Keratinocyte (primary cell): Measurements from ENCODE around the gene P2RY10. TPM values are rescaled to one million over a fixed set of nuclear protein-coding genes. Genes with fewer than 3 reads are reported as not detected.

Source experiments
- DNase-seq: peaks from one replicate; pipeline ENCODE4 v3.0.0-alpha.2; 2011; ENCODE audit warnings: low read depth, missing footprints, low spot score
- FAIRE-seq: peaks from 2 replicates; lab custom pipeline; 2011; peaks lifted over from hg19 to GRCh38; lab: Jason Lieb, UNC
- H2AFZ ChIP-seq: 2 replicates; pipeline ENCODE4 v1.6.0; 2012; ENCODE audit warnings: low read length, control low read depth, inconsistent platforms; ENCODE audit not compliant: control insufficient read depth
- H3K27ac ChIP-seq: 2 replicates; pipeline ENCODE4 v1.5.1; 2011; ENCODE audit warnings: low read length; ENCODE audit not compliant: control insufficient read depth, insufficient read depth
- H3K27me3 ChIP-seq: 3 replicates; pipeline ENCODE4 v1.6.0; 2011; ENCODE audit warnings: low read length; ENCODE audit not compliant: control insufficient read depth, insufficient read depth; ENCODE audit errors: extremely low read depth
- H3K36me3 ChIP-seq, 2 experiments: 2 replicates in 1 of 2; 3 replicates in 1 of 2; pipeline ENCODE4 v1.5.1; 2011; ENCODE audit warnings: low read length in 2 of 2, mild to moderate bottlenecking in 1 of 2; ENCODE audit not compliant: control insufficient read depth in 2 of 2, insufficient read depth in 2 of 2; ENCODE audit errors: extremely low read depth in 1 of 2
- H3K4me1 ChIP-seq: 3 replicates; pipeline ENCODE4 v1.5.1; 2011; ENCODE audit warnings: low read length; ENCODE audit not compliant: control insufficient read depth, insufficient read depth; ENCODE audit errors: extremely low read depth
- H3K4me2 ChIP-seq: 3 replicates; pipeline ENCODE4 v1.6.0; 2011; ENCODE audit warnings: low read depth, low read length; ENCODE audit not compliant: control insufficient read depth, insufficient read depth; ENCODE audit errors: extremely low read depth
- H3K4me3 ChIP-seq, 3 experiments: fragments of 200-600 bp in 1 of 3; sonication (generic) in 1 of 3; 2 replicates in 2 of 3; 3 replicates in 1 of 3; pipeline ENCODE4 v1.5.1; 2011 to 2016; ENCODE audit warnings: low read length in 3 of 3, mild to moderate bottlenecking in 3 of 3, control low read depth in 2 of 3, inconsistent platforms in 1 of 3, low read depth in 1 of 3, mixed read lengths in 1 of 3, mixed run types in 1 of 3, moderate library complexity in 1 of 3; ENCODE audit not compliant: control insufficient read depth in 2 of 3, insufficient read depth in 2 of 3; ENCODE audit errors: extremely low read depth in 1 of 3
- H3K79me2 ChIP-seq: 2 replicates; pipeline ENCODE4 v1.6.0; 2012; ENCODE audit warnings: low read length; ENCODE audit not compliant: control insufficient read depth, insufficient read depth
- H3K9ac ChIP-seq: 3 replicates; pipeline ENCODE4 v1.6.0; 2011; ENCODE audit warnings: low read length; ENCODE audit not compliant: control insufficient read depth, insufficient read depth; ENCODE audit errors: extremely low read depth
- H3K9me1 ChIP-seq: 3 replicates; pipeline ENCODE4 v1.6.0; 2011; ENCODE audit warnings: low read length; ENCODE audit not compliant: control insufficient read depth, insufficient read depth; ENCODE audit errors: extremely low read depth
- H3K9me3 ChIP-seq: 2 replicates; pipeline ENCODE4 v1.5.1; 2012; ENCODE audit warnings: low read depth, low read length; ENCODE audit not compliant: control insufficient read depth
- H4K20me1 ChIP-seq: 3 replicates; pipeline ENCODE4 v1.6.0; 2011; ENCODE audit warnings: low read length; ENCODE audit not compliant: control insufficient read depth, insufficient read depth; ENCODE audit errors: extremely low read depth
- EZH2 ChIP-seq: IDR thresholded peaks from one replicate; pipeline ENCODE4 v1.6.1; 2012; ENCODE audit warnings: inconsistent platforms, mild to moderate bottlenecking, low read length, moderate library complexity
- dilution Hi-C: fragments of 300-500 bp; cut with MboI; formaldehyde crosslinking; loops from one replicate; pipeline ENCODE4 v1.7.0; 2020; ENCODE audit warnings: low sequenced_read_pairs; ENCODE audit not compliant: extremely low pct_ligation_motif_present
- polyA plus RNA-seq, 5 experiments: library from polyadenylated mRNA; depleted of rRNA in 3 of 5; stranded (reverse) in 3 of 5; stranded (forward) in 1 of 5; unstranded in 1 of 5; fragments of >200 nt; gene quantifications; 1 replicate in 1 of 5; 2 replicates in 3 of 5; 3 replicates in 1 of 5; pipeline versions ENCODE4 v1.2.1 to v1.2.3, GENCODE V29; 2011 to 2012; ENCODE audit warnings: missing spikeins in 2 of 5, low read depth in 1 of 5, low replicate concordance in 1 of 5
- TF ChIP-seq, protein P1 (sequence below), 3 experiments: IDR thresholded peaks in 1 of 3; conservative IDR thresholded peaks in 1 of 3; optimal IDR thresholded peaks in 1 of 3; 2 replicates in 2 of 3; 3 replicates in 1 of 3; pipeline versions ENCODE3 to v1.5.1; 2011; ENCODE audit warnings: low read length in 3 of 3, mild to moderate bottlenecking in 3 of 3, moderate library complexity in 2 of 3, control low read depth in 1 of 3, inconsistent platforms in 1 of 3; ENCODE audit not compliant: insufficient read depth in 2 of 3; ENCODE audit errors: extremely low read depth in 1 of 3

P2RY10 gene
- polyA plus RNA-seq, 1 donor (not counting 4 experiments of a cell fraction or from before 2014, with no cell fraction given), result not detected

DNA sequence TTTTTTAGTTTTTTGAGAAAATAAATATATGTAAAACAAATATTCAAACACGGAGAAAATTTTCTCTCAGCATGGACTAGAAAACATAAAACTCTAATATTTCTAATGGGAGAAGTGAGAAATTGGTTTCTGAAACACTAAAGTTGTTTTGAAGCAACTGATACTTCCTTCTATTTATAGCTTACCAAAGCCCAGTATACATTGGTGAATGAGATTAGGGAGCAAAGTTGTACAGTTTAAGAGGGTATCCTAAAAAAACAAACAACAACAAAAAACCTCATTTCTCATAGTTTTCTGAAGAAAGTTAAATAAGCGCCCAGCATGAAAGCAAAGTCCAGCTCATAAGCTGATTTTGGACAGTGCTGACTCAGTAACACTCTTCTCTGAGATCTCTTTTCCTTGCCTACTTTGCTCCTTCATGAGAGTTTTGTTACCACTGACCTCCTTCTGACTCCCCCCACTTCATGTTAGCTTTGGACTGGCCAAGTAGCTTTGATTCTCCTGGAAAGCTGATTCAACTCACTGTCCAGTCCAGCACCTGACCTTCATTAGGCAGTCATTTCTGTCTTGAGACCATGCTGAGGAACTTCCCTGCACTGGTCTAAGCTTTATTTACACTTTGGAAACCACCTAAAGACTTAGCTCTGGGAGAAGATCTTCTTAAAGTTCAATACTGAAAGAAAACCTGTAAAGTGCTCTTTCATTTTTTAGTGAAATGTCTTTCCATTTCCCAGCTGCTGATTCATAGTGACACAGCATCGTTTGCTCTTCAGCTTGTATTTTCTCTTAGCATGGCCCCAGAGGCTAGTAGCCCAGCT, 21.8 kb upstream of the P2RY10 start:
- DNase-seq, result no peak
- dilution Hi-C loops, result no loop called here
- H3K9me3 ChIP-seq, result no peaks in the 10 kb centered on the region
- no peak overlapping the region for H3K4me2 ChIP-seq
- H3K27me3 ChIP-seq, result no peaks in the 10 kb centered on the region
- TF ChIP-seq, protein P1, sequence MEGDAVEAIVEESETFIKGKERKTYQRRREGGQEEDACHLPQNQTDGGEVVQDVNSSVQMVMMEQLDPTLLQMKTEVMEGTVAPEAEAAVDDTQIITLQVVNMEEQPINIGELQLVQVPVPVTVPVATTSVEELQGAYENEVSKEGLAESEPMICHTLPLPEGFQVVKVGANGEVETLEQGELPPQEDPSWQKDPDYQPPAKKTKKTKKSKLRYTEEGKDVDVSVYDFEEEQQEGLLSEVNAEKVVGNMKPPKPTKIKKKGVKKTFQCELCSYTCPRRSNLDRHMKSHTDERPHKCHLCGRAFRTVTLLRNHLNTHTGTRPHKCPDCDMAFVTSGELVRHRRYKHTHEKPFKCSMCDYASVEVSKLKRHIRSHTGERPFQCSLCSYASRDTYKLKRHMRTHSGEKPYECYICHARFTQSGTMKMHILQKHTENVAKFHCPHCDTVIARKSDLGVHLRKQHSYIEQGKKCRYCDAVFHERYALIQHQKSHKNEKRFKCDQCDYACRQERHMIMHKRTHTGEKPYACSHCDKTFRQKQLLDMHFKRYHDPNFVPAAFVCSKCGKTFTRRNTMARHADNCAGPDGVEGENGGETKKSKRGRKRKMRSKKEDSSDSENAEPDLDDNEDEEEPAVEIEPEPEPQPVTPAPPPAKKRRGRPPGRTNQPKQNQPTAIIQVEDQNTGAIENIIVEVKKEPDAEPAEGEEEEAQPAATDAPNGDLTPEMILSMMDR (optimal IDR thresholded peaks at IDR 0.05 in 1 of 3, IDR thresholded peaks at IDR 0.05 in 1 of 3, conservative IDR thresholded peaks at IDR 0.05 in 1 of 3; ENCODE audit: extremely low read depth in 1 of 3, insufficient read depth in 2 of 3, low read length in 3 of 3), result no peak
- TF ChIP-seq EZH2, result no peak
- H3K36me3 ChIP-seq, result no peaks in the 10 kb centered on the region
- no peak overlapping the region for H3K9ac ChIP-seq
- no peak overlapping the region for H3K27ac ChIP-seq
- no peaks in the 10 kb centered on the region for H4K20me1 ChIP-seq
- H3K4me3 ChIP-seq, result no peak overlapping the region
- no peaks in the 10 kb centered on the region for H3K4me1 ChIP-seq
- H3K79me2 ChIP-seq, result no peaks in the 10 kb centered on the region
- H2AFZ ChIP-seq, result no peak overlapping the region
- FAIRE-seq, result no peak
- H3K9me1 ChIP-seq, result no peaks in the 10 kb centered on the region

DNA sequence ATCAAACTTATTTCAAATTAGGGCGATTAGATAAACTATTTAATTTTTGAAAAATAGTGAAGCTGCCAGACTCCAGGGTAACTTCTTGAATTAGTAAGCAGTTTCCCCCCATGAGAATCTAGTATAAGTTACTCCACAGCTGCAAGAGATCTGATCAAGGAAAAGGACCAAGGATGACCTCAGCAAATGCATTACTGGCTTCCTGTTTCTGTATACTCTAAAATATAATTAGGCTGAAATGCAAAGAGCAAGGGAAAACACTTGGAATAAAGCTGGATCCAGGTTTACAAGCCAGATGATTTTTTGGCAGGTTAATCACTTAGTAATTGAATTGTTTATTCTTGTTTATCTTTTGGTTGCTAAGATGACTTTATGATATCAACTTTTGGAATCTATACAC, 13.4 kb upstream of the P2RY10 start:
- Histone ChIP-seq H3K79me2 (no peaks in the 10 kb centered on the region), H2AFZ (no peak overlapping the region), H3K4me1 (no peaks in the 10 kb centered on the region), H3K27ac (no peak overlapping the region), H3K4me2 (no peak overlapping the region), H3K36me3 (no peaks in the 10 kb centered on the region), H3K9ac (no peak overlapping the region), H3K4me3 (no peak overlapping the region), H3K27me3 (no peaks in the 10 kb centered on the region), H3K9me1 (no peaks in the 10 kb centered on the region), H4K20me1 (no peaks in the 10 kb centered on the region), H3K9me3 (no peaks in the 10 kb centered on the region)
- no peak for TF ChIP-seq EZH2
- TF ChIP-seq, protein P1 (optimal IDR thresholded peaks at IDR 0.05 in 1 of 3, IDR thresholded peaks at IDR 0.05 in 1 of 3, conservative IDR thresholded peaks at IDR 0.05 in 1 of 3; ENCODE audit: extremely low read depth in 1 of 3, insufficient read depth in 2 of 3, low read length in 3 of 3), result no peak
- FAIRE-seq (no peak), DNase-seq (no peak)
- dilution Hi-C loops, result no loop called here
